GM21360 (cell line): ENCODE measurements around the gene CYP39A1.
A peak's percentile ranks its signal among the peaks of the same experiment; 100 is the strongest.

Experiments used
- ATAC-seq: cut with Tn5 transposase; IDR thresholded peaks from one replicate; pipeline ENCODE4 v1.9.1; 2021; ENCODE audit warnings: mild to moderate bottlenecking, moderate library complexity; ENCODE audit not compliant: unreplicated experiment

The CYP39A1 gene, protein sequence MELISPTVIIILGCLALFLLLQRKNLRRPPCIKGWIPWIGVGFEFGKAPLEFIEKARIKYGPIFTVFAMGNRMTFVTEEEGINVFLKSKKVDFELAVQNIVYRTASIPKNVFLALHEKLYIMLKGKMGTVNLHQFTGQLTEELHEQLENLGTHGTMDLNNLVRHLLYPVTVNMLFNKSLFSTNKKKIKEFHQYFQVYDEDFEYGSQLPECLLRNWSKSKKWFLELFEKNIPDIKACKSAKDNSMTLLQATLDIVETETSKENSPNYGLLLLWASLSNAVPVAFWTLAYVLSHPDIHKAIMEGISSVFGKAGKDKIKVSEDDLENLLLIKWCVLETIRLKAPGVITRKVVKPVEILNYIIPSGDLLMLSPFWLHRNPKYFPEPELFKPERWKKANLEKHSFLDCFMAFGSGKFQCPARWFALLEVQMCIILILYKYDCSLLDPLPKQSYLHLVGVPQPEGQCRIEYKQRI

DNA sequence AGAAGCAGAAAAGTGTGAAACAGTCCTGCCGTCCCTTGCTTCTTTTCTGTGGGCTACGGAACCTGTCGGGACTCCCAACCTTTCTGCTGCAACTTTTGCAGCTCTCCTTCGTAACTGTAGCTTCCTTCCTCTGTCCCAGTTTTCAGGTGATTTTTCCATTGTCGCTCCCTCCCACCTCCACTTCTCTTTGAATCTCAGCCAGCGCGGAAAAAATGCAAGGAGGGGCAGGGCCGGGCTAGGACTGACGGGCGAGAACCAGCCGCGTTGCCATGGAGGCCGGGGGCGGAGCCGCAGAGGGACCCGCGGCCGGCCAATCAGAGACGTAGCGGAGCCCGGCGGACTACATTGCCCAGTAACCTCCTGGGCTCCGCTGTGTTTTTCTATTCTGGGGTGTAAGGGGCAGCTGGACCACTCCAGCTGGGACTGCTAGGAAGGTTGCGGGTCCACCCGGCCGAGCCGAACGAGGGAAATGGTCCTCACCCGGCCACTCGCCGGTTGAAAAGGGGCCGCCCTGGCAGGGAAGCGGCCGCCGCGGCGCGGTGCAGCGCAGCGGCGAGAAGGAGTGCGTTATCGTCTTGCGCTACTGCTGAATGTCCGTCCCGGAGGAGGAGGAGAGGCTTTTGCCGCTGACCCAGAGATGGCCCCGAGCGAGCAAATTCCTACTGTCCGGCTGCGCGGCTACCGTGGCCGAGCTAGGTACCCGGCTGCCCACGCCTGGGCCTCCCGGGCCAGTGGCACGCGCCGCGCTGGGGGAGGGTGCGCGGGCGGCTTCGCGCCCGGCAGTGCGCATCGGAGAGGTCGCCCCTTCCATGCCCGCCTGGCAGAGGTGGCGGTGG, at the start of gene CYP39A1, which contains the start of gene SLC25A27:
Gene CYP39A1 (minus strand): TSS at position 216 of the 836 bp plus-strand sequence. CDS start 236 bp downstream, outside the sequence.
Gene SLC25A27 (plus strand): TSS at position 373 of the 836 bp plus-strand sequence. CDS start 218 bp downstream, at position 591.
- peak; percentile 100 for ATAC-seq

DNA sequence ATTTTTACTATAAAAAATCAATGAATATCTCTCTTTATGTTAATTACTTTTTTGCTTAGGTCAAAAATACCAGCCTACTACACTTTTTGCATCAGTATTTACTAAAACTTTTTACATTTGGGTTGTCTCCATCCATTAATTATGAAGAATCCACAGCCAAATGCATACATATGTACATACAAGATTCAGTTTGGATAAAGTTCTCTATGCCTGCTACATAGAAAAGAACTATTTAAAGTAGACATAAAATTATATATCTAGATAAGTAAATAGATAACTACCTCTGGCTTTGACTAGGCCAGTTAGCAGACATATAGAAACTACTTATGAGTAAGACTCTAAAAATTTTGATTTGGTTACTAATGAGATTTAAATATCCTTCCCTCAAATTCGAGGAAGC, 47.4 kb upstream of the CYP39A1 start:
- no peak for ATAC-seq

- ATAC-seq, result no peak
Observed at GRCh38 chr6:46690911-46691451, 38.4 kb upstream of the CYP39A1 start.

DNA sequence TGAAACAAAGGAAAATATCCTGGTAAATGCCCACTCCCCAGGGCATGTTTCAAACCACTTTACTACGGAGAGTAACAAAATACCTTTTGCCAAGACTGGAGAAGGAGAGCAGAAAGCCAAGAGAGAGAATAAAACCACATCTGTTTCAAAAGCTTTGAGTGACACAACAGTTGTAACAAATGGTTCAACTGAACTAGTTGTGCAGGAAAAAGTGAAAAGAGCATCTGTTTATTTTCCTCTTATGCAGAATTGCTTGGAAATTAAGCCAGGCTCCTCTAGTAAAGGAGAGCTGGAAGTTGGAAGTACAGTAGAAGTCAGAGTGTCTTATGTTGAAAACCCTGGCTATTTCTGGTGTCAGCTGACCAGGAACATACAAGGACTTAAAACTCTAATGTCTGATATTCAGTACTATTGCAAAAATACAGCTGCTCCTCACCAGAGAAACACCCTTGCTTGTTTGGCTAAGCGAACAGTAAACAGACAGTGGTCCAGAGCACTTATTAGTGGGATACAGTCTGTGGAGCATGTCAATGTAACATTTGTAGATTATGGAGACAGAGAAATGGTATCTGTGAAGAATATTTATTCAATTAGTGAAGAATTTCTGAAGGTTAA, 37.6 kb upstream of the CYP39A1 start:
- no peak for ATAC-seq

DNA sequence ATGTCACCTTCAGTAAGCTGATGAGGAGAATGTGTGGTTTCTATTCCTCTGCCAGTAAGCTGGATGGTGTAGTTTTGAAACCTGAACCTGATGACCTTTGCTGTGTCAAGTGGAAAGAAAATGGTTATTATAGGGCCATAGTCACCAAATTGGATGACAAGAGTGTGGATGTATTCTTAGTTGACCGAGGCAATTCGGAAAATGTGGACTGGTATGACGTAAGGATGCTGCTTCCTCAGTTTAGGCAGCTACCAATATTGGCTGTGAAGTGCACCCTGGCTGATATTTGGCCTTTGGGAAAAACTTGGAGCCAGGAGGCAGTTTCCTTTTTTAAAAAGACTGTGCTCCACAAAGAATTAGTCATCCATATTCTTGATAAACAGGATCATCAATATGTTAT, 37.0 kb upstream of the CYP39A1 start:
- no peak for ATAC-seq

DNA sequence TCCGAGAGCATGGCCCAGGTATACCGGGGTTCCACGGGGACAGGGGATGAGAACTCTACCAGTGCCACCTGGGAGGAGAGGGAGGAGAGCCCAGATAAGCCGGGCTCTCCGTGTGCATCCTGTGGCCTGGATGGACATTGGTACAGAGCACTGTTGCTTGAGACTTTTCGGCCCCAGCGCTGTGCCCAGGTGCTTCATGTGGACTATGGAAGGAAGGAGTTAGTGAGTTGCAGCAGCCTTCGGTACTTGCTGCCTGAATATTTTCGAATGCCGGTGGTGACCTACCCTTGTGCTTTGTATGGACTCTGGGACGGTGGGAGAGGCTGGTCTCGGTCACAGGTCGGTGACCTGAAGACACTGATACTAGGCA, 36.3 kb upstream of the CYP39A1 start:
- ATAC-seq, result no peak

DNA sequence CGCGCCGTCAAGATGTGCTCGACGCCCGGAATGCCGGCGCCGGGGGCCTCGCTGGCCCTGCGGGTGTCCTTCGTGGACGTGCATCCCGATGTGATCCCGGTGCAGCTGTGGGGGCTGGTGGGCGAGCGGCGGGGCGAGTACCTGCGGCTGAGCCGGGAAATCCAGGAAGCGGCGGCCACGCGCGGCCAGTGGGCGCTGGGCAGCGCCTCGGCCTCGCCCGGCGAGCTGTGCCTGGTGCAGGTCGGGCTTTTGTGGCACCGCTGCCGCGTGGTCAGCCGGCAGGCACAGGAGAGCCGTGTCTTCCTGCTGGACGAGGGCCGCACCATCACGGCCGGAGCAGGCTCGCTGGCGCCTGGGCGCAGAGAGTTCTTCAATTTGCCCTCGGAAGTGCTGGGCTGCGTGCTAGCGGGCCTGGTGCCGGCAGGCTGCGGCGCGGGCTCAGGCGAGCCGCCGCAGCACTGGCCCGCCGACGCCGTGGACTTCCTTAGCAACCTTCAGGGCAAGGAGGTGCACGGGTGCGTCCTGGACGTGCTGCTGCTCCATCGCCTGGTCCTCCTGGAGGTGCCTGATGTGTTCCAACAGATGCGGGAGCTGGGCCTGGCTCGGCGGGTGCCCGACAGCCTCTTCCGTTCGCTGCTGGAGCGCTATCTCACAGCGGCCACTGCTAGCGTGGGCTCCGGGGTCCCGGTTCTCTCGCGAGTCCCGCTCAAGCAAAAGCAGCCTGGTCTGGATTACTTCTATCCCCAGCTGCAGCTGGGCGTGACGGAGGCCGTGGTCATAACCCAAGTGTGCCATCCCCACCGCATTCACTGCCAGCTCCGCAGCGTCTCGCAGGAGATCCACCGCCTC, 35.7 kb upstream of the CYP39A1 start:
- no peak for ATAC-seq

DNA sequence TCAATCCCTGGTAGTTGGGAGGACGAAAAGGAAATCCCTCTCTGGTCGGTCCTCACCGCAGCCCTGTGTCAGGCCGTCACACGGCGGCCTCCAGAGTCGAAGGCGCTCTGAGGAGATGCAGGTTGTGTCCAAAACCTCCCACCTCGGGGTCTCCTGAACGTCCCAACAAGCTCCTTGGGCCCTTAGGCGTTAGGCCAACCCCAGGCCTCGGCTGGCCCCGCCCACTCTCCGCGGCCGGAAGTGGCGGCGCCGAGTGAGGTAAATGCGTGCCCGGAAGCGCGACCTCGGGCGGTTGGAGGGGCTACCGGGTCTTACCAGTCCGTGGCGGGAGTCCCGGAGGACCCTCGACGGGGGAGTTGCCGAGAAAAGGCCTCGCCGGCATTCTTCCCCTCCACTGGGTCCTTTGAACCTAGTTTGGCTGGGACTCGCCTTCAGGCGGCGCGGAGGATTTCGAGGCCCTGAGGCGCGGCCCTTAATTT, 35.0 kb upstream of the CYP39A1 start, which contains the start of gene TDRD6:
Gene TDRD6 (plus strand): TSS at position 267 of the 479 bp plus-strand sequence. CDS start 244 bp downstream, outside the sequence.
- ATAC-seq, result no peak

DNA sequence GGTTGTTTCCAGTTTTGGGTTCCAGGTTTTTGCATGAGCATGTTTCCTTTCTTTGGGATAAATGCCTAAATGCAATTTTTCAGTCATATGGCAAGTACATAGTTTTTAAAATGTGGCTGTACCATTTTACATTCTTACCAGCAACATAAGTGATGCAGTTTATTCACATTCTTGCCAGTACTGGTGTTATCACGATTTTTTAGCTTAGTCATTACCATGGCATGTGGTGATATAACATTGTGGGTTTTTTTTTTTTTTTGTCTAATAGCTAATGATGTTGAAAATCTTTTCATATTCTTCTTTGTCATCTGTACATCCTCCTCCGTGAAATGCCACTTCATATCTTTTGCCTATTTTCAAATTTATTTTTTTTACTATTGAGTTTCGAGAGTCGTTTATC, 32.2 kb upstream of the CYP39A1 start:
- no peak for ATAC-seq

- ATAC-seq, result no peak
Observed at GRCh38 chr6:46677314-46677654, 24.7 kb upstream of the CYP39A1 start.

DNA sequence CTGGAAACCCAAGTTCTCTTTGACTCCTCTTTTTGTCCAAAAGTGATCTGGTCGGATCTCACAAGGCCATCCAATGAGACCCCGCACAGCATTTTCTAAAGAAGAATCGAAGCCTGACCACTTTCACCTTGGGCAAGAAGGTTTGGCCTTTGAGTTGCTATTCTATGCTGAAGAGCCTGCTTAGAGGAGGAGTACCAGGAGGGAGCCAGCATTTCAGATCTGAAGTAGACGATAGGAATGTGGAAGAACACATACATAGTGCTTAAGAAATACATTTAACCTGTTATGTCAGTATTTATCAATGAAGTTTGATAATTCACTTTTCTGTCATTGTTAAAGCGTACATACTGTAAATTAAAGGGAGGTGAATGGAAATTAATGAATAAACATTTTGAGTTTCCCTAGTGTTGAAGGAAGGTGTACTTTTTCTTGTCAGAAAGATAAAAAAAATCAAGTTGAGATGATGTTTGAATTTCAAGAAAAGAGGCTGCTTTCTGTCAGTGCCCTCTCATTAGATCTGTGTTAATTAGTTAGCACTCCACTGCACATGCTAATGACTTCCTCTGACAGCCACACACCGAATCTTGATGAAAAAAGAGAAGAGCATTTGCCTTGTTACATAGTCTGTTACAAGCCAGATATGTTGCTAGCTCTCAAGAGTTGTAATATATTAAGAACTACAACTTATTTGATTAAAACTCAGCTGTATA, 24.1 kb upstream of the CYP39A1 start:
- no peak for ATAC-seq

GRCh38 chr6:46674410-46674809, 21.8 kb upstream of the CYP39A1 start:
- ATAC-seq, result no peak

- no peak for ATAC-seq
Observed at GRCh38 chr6:46667377-46667776, 14.8 kb upstream of the CYP39A1 start.

DNA sequence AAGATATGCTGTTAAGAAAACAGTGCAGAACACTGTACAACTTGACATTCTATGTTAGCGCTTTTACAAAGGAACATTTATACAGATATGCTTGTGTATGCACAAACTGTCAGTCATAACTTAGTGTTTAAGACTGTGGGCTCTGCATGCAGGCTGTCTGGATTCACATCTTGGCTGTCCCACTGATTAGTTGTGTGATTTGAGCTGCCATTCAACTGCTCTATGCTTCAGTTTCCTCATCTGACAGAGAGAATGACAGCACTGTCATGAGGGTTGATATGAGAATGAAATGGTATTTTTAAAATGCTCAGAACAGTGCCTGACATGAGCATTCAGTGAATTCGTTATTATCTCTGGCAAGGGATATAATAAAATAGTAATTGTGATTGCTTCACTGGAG, 8.9 kb upstream of the CYP39A1 start:
- ATAC-seq, result no peak

DNA sequence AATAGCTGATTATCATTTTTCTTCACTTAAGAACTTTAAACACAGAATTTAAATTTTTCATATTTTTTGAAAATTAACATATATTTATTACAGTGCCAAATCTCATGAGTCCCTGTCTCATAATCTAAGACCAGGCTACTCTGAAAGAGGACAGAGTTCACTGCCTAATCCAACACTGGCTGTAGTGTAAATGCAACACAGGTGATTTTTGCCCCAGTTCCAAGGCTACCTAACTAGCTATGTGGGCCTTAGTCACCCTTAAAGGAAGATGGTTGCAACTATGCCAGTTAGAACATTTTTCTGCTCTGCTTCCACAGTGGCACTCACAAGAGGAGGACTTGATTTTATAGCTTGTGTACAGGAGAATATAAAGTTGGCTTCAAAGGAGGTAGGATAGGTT, 5.0 kb upstream of the CYP39A1 start:
- no peak for ATAC-seq

GRCh38 chr6:46655803-46656202, 3.2 kb upstream of the CYP39A1 start:
- ATAC-seq, result no peak

GRCh38 chr6:46653439-46654195, 999 bp upstream of the CYP39A1 start:
- ATAC-seq, result no peak

DNA sequence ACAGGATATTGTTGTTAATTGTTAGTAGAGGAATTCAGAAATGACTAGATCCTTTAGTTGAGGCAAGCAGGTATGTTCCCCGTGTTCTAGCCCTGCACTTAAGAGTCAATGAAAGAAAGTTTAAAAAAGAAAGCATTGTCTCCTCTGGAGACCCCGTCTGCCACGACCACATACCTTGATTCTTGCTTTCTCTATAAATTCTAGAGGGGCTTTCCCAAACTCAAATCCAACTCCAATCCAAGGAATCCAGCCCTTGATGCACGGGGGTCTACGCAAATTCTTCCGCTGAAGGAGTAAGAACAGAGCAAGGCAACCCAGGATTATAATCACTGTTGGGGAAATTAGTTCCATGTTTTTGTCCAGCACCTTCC, 401 bp downstream of the CYP39A1 start:
- ATAC-seq, result no peak

GRCh38 chr6:46651816-46652215, 802 bp downstream of the CYP39A1 start:
- ATAC-seq, result no peak
